ENCODE data around the gene TMEM214.

GRCh38 chr2:27008678-27009077, 24.1 kb upstream of the TMEM214 start:
- TF ChIP-seq CTCF (IDR thresholded peaks at IDR 0.05) (no peak), POLR2AphosphoS5 (IDR thresholded peaks at IDR 0.05; ENCODE audit: low read depth, low read length) (no peak), TCF7L2 (IDR thresholded peaks at IDR 0.05; ENCODE audit: low read depth, low read length) (no peak)
